ENCODE measurements around the gene MACROD2. TPM values are rescaled to one million over a fixed set of nuclear protein-coding genes. Genes with fewer than 3 reads are reported as not detected.

The MACROD2 gene
- total RNA-seq, 1 donor from 2014 or later = 2.4 TPM

DNA sequence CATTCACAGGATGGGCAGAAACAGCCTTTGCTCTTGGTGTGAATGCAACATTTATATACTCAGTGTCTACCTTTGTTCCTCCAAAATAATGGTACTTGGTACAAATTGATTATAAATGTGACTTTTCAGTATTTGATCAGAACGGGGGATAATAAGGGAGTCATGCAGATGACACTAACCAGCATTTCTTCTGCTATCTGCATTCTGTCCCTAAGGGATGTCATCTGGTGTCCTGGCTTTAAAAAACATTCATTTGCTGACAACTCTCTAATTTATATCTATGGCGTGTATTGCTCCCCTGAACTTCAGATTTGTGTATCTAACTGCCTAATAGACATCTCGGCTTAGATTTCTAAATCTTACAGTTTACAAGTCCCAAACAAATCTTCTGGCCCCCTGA lies 418.5 kb downstream of the MACROD2 start:
- TF ChIP-seq EZH2 (IDR thresholded peaks at IDR 0.05; ENCODE audit: insufficient read depth, low read length) = no peak
- TF ChIP-seq, protein P1, sequence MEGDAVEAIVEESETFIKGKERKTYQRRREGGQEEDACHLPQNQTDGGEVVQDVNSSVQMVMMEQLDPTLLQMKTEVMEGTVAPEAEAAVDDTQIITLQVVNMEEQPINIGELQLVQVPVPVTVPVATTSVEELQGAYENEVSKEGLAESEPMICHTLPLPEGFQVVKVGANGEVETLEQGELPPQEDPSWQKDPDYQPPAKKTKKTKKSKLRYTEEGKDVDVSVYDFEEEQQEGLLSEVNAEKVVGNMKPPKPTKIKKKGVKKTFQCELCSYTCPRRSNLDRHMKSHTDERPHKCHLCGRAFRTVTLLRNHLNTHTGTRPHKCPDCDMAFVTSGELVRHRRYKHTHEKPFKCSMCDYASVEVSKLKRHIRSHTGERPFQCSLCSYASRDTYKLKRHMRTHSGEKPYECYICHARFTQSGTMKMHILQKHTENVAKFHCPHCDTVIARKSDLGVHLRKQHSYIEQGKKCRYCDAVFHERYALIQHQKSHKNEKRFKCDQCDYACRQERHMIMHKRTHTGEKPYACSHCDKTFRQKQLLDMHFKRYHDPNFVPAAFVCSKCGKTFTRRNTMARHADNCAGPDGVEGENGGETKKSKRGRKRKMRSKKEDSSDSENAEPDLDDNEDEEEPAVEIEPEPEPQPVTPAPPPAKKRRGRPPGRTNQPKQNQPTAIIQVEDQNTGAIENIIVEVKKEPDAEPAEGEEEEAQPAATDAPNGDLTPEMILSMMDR (IDR thresholded peaks at IDR 0.05; ENCODE audit: insufficient read depth, low read depth, low read length) = no peak
- Mint-ChIP-seq H3K9me3 (ENCODE audit: unreplicated experiment) (no peaks in the 10 kb centered on the region), H3K36me3 (ENCODE audit: low read depth, unreplicated experiment) (no peaks in the 10 kb centered on the region), H3K4me3 (ENCODE audit: unreplicated experiment) (no peak overlapping the region), H3K4me1 (ENCODE audit: low read depth, unreplicated experiment) (peaks cover 14% of the 10 kb centered on the region), H3K27ac (ENCODE audit: unreplicated experiment) (no peak overlapping the region), H3K27me3 (ENCODE audit: low read depth, unreplicated experiment) (no peaks in the 10 kb centered on the region)
- no peak for DNase-seq (ENCODE audit: low read depth)
- Histone ChIP-seq H2AFZ (ENCODE audit: low read depth, low read length) (no peak overlapping the region), H3K4me3 (ENCODE audit: insufficient read depth, low read depth, low read length) (no peak overlapping the region), H3K9me3 (ENCODE audit: insufficient read depth, low read depth, low read length) (no peaks in the 10 kb centered on the region), H3K79me2 (ENCODE audit: insufficient read depth, low read length) (no peaks in the 10 kb centered on the region), H3K4me2 (ENCODE audit: low read length) (no peak overlapping the region), H3K4me1 (ENCODE audit: insufficient read depth, low read length) (no peaks in the 10 kb centered on the region), H3K27me3 (ENCODE audit: insufficient read depth, low read length) (no peaks in the 10 kb centered on the region), H3K36me3 (ENCODE audit: insufficient read depth, low read length) (no peaks in the 10 kb centered on the region), H3K9ac (ENCODE audit: low read length) (no peak overlapping the region), H3K27ac (ENCODE audit: low read depth, low read length) (no peak overlapping the region), H4K20me1 (ENCODE audit: insufficient read depth, low read length) (no peaks in the 10 kb centered on the region)
- no peak for FAIRE-seq

DNA sequence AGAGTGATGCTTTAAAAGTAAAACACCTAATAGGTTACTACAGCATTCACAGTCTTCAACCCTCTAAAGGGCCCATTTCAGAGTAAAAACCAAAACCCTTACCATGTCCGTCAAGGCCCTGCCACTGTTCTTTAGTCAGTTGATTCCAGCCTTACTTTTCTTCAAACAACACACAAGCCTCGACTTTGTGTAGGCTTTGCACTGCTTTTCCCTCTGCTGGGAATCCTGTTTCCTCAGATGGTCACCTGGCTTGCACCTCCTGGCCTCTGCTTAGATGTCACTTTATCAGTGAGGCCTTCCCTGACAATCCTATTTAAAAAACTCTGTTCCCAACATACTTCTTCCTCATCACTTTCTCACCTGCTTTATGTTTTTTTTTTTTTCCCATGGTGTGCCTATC lies 419.2 kb downstream of the MACROD2 start:
- Histone ChIP-seq H3K4me1 (ENCODE audit: insufficient read depth, low read length) (no peaks in the 10 kb centered on the region), H3K9ac (ENCODE audit: low read length) (no peak overlapping the region), H3K36me3 (ENCODE audit: insufficient read depth, low read length) (no peaks in the 10 kb centered on the region), H3K27ac (ENCODE audit: low read depth, low read length) (no peak overlapping the region), H4K20me1 (ENCODE audit: insufficient read depth, low read length) (no peaks in the 10 kb centered on the region), H2AFZ (ENCODE audit: low read depth, low read length) (no peak overlapping the region), H3K27me3 (ENCODE audit: insufficient read depth, low read length) (no peaks in the 10 kb centered on the region), H3K4me3 (ENCODE audit: insufficient read depth, low read depth, low read length) (no peak overlapping the region), H3K79me2 (ENCODE audit: insufficient read depth, low read length) (no peaks in the 10 kb centered on the region), H3K9me3 (ENCODE audit: insufficient read depth, low read depth, low read length) (no peaks in the 10 kb centered on the region), H3K4me2 (ENCODE audit: low read length) (no peak overlapping the region)
- Mint-ChIP-seq H3K4me3 (ENCODE audit: unreplicated experiment) (no peak overlapping the region), H3K9me3 (ENCODE audit: unreplicated experiment) (no peaks in the 10 kb centered on the region), H3K4me1 (ENCODE audit: low read depth, unreplicated experiment) (peaks cover 14% of the 10 kb centered on the region), H3K36me3 (ENCODE audit: low read depth, unreplicated experiment) (no peaks in the 10 kb centered on the region), H3K27ac (ENCODE audit: unreplicated experiment) (no peak overlapping the region), H3K27me3 (ENCODE audit: low read depth, unreplicated experiment) (no peaks in the 10 kb centered on the region)
- no peak for TF ChIP-seq EZH2 (IDR thresholded peaks at IDR 0.05; ENCODE audit: insufficient read depth, low read length)
- TF ChIP-seq, protein P1 (IDR thresholded peaks at IDR 0.05; ENCODE audit: insufficient read depth, low read depth, low read length) = no peak
- DNase-seq (ENCODE audit: low read depth) = no peak
- FAIRE-seq = no peak

DNA sequence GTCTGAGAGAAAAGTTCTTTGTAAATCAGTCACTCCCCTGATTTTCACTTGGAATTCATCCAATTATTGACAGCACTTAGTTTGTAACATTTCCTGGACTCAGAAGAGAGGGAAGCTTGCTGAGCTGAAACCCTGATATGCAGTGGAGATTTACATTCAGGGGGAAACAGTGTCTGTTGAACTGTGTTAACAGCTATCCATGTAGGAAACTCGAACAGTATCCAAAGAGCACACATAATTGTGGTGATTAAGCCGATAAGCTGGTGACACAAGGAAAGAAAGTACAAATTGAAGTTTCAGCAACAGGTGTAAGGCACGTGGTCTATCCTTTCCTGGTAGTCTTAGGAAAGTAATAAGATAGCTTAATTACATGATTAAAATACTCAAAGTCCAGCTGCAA lies 420.2 kb downstream of the MACROD2 start:
- H3K4me3 Mint-ChIP-seq (ENCODE audit: unreplicated experiment) = no peak overlapping the region
- no peak for FAIRE-seq

More for the DNA sequence above, 420.2 kb downstream of the MACROD2 start:
- Histone ChIP-seq H4K20me1 (ENCODE audit: insufficient read depth, low read length) (no peaks in the 10 kb centered on the region), H3K9me3 (ENCODE audit: insufficient read depth, low read depth, low read length) (no peaks in the 10 kb centered on the region), H3K9ac (ENCODE audit: low read length) (no peak overlapping the region), H3K27me3 (ENCODE audit: insufficient read depth, low read length) (no peaks in the 10 kb centered on the region), H3K4me2 (ENCODE audit: low read length) (no peak overlapping the region), H3K4me3 (ENCODE audit: insufficient read depth, low read depth, low read length) (no peak overlapping the region), H3K79me2 (ENCODE audit: insufficient read depth, low read length) (no peaks in the 10 kb centered on the region), H3K4me1 (ENCODE audit: insufficient read depth, low read length) (no peaks in the 10 kb centered on the region), H3K36me3 (ENCODE audit: insufficient read depth, low read length) (no peaks in the 10 kb centered on the region), H3K27ac (ENCODE audit: low read depth, low read length) (no peak overlapping the region), H2AFZ (ENCODE audit: low read depth, low read length) (no peak overlapping the region)
- H3K27ac Mint-ChIP-seq (ENCODE audit: unreplicated experiment) = no peak overlapping the region
- peaks cover 14% of the 10 kb centered on the region for H3K4me1 Mint-ChIP-seq (ENCODE audit: low read depth, unreplicated experiment)
- DNase-seq (ENCODE audit: low read depth) = no peak
- no peaks in the 10 kb centered on the region for H3K9me3 Mint-ChIP-seq (ENCODE audit: unreplicated experiment)
- TF ChIP-seq, protein P1 (IDR thresholded peaks at IDR 0.05; ENCODE audit: insufficient read depth, low read depth, low read length) = no peak
- TF ChIP-seq EZH2 (IDR thresholded peaks at IDR 0.05; ENCODE audit: insufficient read depth, low read length) = no peak
- H3K36me3 Mint-ChIP-seq (ENCODE audit: low read depth, unreplicated experiment) = no peaks in the 10 kb centered on the region
- no peaks in the 10 kb centered on the region for H3K27me3 Mint-ChIP-seq (ENCODE audit: low read depth, unreplicated experiment)
